CD4-positive, CD25-positive, alpha-beta regulatory T cell (primary cell): ENCODE measurements around the gene FGF3. TPM values are rescaled to one million over a fixed set of nuclear protein-coding genes. Genes with fewer than 3 reads are reported as not detected.

ENCODE experiments used
- ATAC-seq, 2 donors: fragments of 150-1000 bp; cut with Tn5 transposase; one replicate each; pipeline ENCODE4 v1.10.0; 2021; ENCODE audit warnings: low read depth in 2 of 2, moderate number of reproducible peaks in 2 of 2, moderate library complexity in 1 of 2
- DNase-seq, 3 donors: peaks; one replicate each; pipeline versions ENCODE4 v3.0.0 to v3.0.0-alpha.2; 2012 to 2022; ENCODE audit warnings: mixed read lengths in 1 of 3
- H3K27ac ChIP-seq: one replicate; pipeline ENCODE4 v1.7.0; 2013; ENCODE audit warnings: mild to moderate bottlenecking, low read length; ENCODE audit not compliant: insufficient read depth, poor library complexity, severe bottlenecking
- H3K27me3 ChIP-seq: one replicate; pipeline ENCODE4 v1.7.0; 2013; ENCODE audit warnings: low read length; ENCODE audit not compliant: control insufficient read depth, insufficient read depth
- H3K36me3 ChIP-seq: one replicate; pipeline ENCODE4 v1.7.0; 2013; ENCODE audit warnings: mild to moderate bottlenecking, low read length, moderate library complexity; ENCODE audit not compliant: control insufficient read depth, insufficient read depth
- H3K4me1 ChIP-seq: 2 replicates; pipeline ENCODE4 v1.7.0; 2013; ENCODE audit warnings: mild to moderate bottlenecking, low read length; ENCODE audit not compliant: insufficient read depth, control insufficient read depth, poor library complexity, severe bottlenecking
- H3K4me3 ChIP-seq: one replicate; pipeline ENCODE4 v1.7.0; 2013; ENCODE audit warnings: low read depth, mild to moderate bottlenecking, low read length, moderate library complexity
- H3K9me3 ChIP-seq, 2 experiments: 1 replicate in 1 of 2; 2 replicates in 1 of 2; pipeline ENCODE4 v1.7.0; 2013; ENCODE audit warnings: low read length in 2 of 2, mild to moderate bottlenecking in 1 of 2, moderate library complexity in 1 of 2; ENCODE audit not compliant: control insufficient read depth in 2 of 2
- H3K27ac Mint-ChIP-seq, 3 donors: one replicate each; pipeline ENCODE4 v1.8.0; 2020 to 2022; ENCODE audit warnings: mild to moderate bottlenecking in 3 of 3, mixed read lengths in 3 of 3, moderate library complexity in 2 of 3
- H3K27me3 Mint-ChIP-seq: one replicate; pipeline ENCODE4 v1.8.0; 2022; ENCODE audit warnings: mild to moderate bottlenecking, mixed read lengths
- H3K36me3 Mint-ChIP-seq: one replicate; pipeline ENCODE4 v1.8.0; 2020; ENCODE audit warnings: mixed read lengths
- H3K4me1 Mint-ChIP-seq, 4 donors: one replicate each; pipeline ENCODE4 v1.8.0; 2020 to 2022; ENCODE audit warnings: mixed read lengths in 4 of 4, mild to moderate bottlenecking in 1 of 4
- H3K4me3 Mint-ChIP-seq, 4 donors: one replicate each; pipeline ENCODE4 v1.8.0; 2020 to 2022; ENCODE audit warnings: mild to moderate bottlenecking in 4 of 4, mixed read lengths in 4 of 4, moderate library complexity in 3 of 4
- H3K9me3 Mint-ChIP-seq, 7 donors: one replicate each; pipeline ENCODE4 v1.8.0; 2020 to 2022; ENCODE audit warnings: mixed read lengths in 7 of 7, mild to moderate bottlenecking in 3 of 7, moderate library complexity in 2 of 7
- polyA plus RNA-seq, 4 donors: library from polyadenylated mRNA; unstranded; fragments of 300-500 nt; fragmentation: Illumina TruSeq; gene quantifications; one replicate each; pipeline ENCODE4 v1.2.3, GENCODE V29; 2021
- total RNA-seq: library from RNA; stranded (reverse); gene quantifications from one replicate; pipeline ENCODE4 v1.2.3, GENCODE V29; 2022

FGF3 gene
- total and polyA plus RNA-seq, 5 donors from 2014 or later = not detected

DNA sequence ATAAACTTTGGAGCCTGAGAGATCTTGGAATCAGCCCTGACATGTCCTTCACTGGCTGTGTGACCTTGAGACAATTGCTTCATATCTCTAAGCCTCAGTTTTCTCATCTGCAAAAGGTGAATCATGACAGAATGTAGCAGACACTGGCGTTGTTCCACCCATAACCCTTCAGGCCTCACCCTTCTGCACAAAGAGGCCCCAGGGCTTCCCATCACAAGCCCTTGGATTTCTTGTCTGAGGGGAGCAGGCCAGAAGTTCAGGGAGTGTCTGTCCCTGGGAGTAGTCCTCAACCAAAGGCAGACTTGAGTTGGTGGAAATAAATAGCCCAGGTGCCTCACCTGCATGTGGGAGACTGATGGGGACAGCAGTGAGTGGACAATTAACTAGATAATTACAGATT, 16.6 kb downstream of the FGF3 start:
- ATAC-seq (no peak), DNase-seq (no peak)
- Histone ChIP-seq H3K27me3 (no peaks in the 10 kb centered on the region), H3K9me3 (no peaks in the 10 kb centered on the region), H3K4me1 (no peaks in the 10 kb centered on the region), H3K36me3 (no peaks in the 10 kb centered on the region), H3K27ac (no peak overlapping the region), H3K4me3 (no peak overlapping the region)
- Mint-ChIP-seq H3K36me3 (no peaks in the 10 kb centered on the region), H3K27me3 (no peaks in the 10 kb centered on the region), H3K9me3 (peaks cover 0 to 6% (median 0%) of the 10 kb centered on the region in 7 donors), H3K27ac (no peak overlapping the region), H3K4me3 (no peak overlapping the region), H3K4me1 (no peaks in the 10 kb centered on the region)

DNA sequence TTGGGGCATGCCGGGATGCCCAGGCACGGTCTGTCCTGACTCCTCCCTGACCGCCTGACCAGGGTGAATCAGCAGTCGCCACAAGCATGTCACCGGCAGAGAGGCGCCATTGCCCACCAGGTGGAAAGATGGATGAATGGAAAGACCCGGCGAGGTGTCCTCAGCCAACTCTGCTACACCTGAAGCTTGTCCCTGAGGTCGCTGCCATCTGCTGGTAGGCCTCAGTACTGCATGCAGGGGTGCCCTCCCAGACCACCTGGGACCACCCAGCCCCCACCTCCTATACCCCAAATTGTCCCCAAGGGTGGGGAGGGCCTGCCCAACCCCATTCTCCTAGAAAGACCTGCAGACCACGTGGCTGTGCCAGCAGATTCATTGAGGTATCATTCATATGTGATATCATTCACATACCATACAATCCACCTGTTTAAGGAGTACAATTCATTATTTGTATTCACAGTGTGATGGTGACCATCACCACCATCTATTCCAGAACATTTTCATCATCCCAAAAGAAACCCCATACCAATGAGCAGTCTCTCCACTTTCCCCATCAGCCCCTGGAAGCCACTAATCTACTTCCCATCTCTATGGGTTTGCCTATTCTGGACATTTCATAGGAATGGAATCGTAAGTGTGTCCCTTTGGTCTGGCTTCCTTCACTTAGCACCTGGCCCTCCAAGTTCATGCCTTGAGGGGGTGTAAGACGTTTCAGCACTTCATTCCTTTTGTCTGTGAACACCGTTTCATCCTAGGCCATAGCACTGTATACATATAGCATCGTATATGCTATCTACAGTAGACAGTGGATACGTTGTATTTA, 17.5 kb downstream of the FGF3 start:
- no peaks in the 10 kb centered on the region for H3K27me3 Mint-ChIP-seq
- H3K27ac ChIP-seq = no peak overlapping the region
- H3K9me3 Mint-ChIP-seq = peaks cover 0 to 6% (median 0%) of the 10 kb centered on the region in 7 donors
- H3K4me3 ChIP-seq = no peak overlapping the region
- no peaks in the 10 kb centered on the region for H3K9me3 ChIP-seq
- no peaks in the 10 kb centered on the region for H3K4me1 ChIP-seq
- ATAC-seq (no peak), DNase-seq (peak in 2 of 3 donors; percentile 5 to 8)
- H3K36me3 ChIP-seq = no peaks in the 10 kb centered on the region
- no peaks in the 10 kb centered on the region for H3K27me3 ChIP-seq
- H3K4me1 Mint-ChIP-seq = no peaks in the 10 kb centered on the region
- no peak overlapping the region for H3K27ac Mint-ChIP-seq
- no peak overlapping the region for H3K4me3 Mint-ChIP-seq
- no peaks in the 10 kb centered on the region for H3K36me3 Mint-ChIP-seq

DNA sequence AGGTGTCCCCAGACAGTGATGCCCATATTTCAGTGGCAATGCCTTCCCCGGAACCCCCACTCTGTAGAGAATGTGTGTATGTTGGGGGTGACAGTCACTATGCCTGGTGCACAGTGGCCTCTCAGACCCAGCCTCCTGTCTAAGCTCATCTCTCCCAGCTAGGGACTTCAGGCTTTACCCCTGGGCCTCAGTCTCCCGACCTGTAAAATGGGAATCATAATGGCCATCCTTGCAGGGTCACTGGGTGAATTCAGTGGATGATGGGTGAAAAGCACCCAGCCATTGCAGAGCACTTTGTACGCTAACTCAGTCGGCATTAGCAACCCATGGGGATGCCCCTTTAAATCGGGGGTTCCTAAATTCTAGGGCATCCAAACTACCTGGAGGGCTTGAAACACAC, 18.9 kb downstream of the FGF3 start:
- Histone ChIP-seq H3K27ac (no peak overlapping the region), H3K4me1 (no peaks in the 10 kb centered on the region), H3K36me3 (no peaks in the 10 kb centered on the region), H3K4me3 (no peak overlapping the region), H3K9me3 (no peaks in the 10 kb centered on the region), H3K27me3 (no peaks in the 10 kb centered on the region)
- DNase-seq (no peak), ATAC-seq (no peak)
- peaks cover 0 to 6% (median 0%) of the 10 kb centered on the region in 7 donors for H3K9me3 Mint-ChIP-seq
- H3K4me3 Mint-ChIP-seq = no peak overlapping the region
- no peaks in the 10 kb centered on the region for H3K36me3 Mint-ChIP-seq
- no peaks in the 10 kb centered on the region for H3K4me1 Mint-ChIP-seq
- H3K27ac Mint-ChIP-seq = no peak overlapping the region
- H3K27me3 Mint-ChIP-seq = no peaks in the 10 kb centered on the region

DNA sequence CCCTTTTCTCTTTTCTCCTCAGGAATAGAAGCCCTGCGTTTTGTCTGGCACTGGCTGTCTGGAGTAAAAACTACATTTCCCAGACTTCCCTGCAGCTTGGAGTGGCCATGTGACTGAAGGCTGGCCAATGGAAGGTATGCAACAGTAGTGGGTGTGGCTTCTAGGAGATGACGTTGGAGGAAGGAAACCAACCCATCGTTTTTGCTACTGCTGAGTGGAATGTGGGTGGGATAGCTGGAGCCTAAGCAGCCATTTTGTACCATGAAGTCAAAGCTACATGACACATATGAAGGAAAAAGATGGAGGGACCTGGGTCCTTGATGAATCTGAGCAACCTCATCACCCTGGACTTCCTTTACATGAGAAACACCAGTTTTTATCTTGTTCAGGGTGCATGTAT, 19.6 kb downstream of the FGF3 start:
- Mint-ChIP-seq H3K27ac (no peak overlapping the region), H3K4me1 (no peaks in the 10 kb centered on the region), H3K4me3 (no peak overlapping the region), H3K36me3 (no peaks in the 10 kb centered on the region), H3K27me3 (no peaks in the 10 kb centered on the region), H3K9me3 (peaks cover 0 to 6% (median 0%) of the 10 kb centered on the region in 7 donors)
- Histone ChIP-seq H3K4me1 (no peaks in the 10 kb centered on the region), H3K4me3 (no peak overlapping the region), H3K27ac (no peak overlapping the region), H3K9me3 (no peaks in the 10 kb centered on the region), H3K36me3 (no peaks in the 10 kb centered on the region), H3K27me3 (no peaks in the 10 kb centered on the region)
- no peak for ATAC-seq
- DNase-seq = peak in 1 of 3 donors; percentile 21

- Mint-ChIP-seq H3K27ac (no peak overlapping the region), H3K4me1 (no peaks in the 10 kb centered on the region), H3K9me3 (peaks cover 0 to 6% (median 0%) of the 10 kb centered on the region in 7 donors), H3K4me3 (no peak overlapping the region), H3K36me3 (no peaks in the 10 kb centered on the region), H3K27me3 (no peaks in the 10 kb centered on the region)
- ATAC-seq (no peak), DNase-seq (no peak)
- Histone ChIP-seq H3K4me1 (no peaks in the 10 kb centered on the region), H3K9me3 (no peaks in the 10 kb centered on the region), H3K4me3 (no peak overlapping the region), H3K36me3 (no peaks in the 10 kb centered on the region), H3K27ac (no peak overlapping the region), H3K27me3 (no peaks in the 10 kb centered on the region)
Measured at GRCh38 chr11:69799097-69799496, 20.1 kb downstream of the FGF3 start.

DNA sequence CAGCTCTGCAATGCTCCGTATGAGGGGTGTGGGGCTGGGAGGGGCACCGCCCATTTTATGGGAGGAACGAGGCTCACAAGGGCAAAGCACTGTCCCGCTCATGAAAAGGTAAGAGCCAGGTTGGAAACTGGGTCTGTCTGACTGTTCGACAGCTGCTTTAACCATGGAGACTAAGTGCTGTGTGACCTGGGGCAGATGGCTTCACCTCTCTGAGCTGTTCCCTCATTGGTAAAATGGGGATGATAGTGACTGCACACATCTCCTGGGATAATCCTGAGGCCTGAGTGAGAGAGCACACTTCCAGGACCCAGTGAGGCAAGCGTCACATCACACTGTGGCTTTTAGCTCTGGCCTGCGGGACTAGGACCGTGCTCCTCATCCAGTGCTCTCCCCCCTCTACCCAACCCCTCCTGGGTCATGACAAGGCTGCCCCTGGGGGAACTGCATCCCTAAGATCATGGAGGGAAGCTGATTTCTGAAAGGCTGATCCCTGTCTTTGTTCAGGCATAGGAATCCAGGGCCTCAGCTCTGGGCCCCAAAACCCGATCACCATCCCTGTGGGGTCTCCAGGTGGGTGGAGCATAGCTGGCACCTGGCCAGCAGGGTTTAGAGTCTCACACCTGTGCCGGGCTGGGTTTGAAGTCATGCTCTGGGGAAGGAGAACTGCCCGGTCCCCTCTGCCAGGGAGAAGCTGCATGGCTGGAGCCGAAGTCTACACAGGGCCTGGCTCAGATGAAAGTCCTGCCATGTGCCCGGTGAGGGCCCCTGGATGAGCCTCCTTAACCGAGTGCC, 21.3 kb downstream of the FGF3 start:
- H3K27ac Mint-ChIP-seq = no peak overlapping the region
- H3K27me3 ChIP-seq = no peaks in the 10 kb centered on the region
- no peaks in the 10 kb centered on the region for H3K9me3 ChIP-seq
- no peaks in the 10 kb centered on the region for H3K36me3 Mint-ChIP-seq
- DNase-seq (no peak), ATAC-seq (no peak)
- H3K9me3 Mint-ChIP-seq = peaks cover 0 to 6% (median 0%) of the 10 kb centered on the region in 7 donors
- no peaks in the 10 kb centered on the region for H3K4me1 ChIP-seq
- H3K4me1 Mint-ChIP-seq = no peaks in the 10 kb centered on the region
- no peak overlapping the region for H3K4me3 Mint-ChIP-seq
- H3K36me3 ChIP-seq = no peaks in the 10 kb centered on the region
- H3K4me3 ChIP-seq = no peak overlapping the region
- H3K27me3 Mint-ChIP-seq = no peaks in the 10 kb centered on the region
- no peak overlapping the region for H3K27ac ChIP-seq

- ATAC-seq = no peak
Measured at GRCh38 chr11:69797156-69797555, 22.1 kb downstream of the FGF3 start.

More at GRCh38 chr11:69797156-69797555, 22.1 kb downstream of the FGF3 start:
- Histone ChIP-seq H3K4me1 (no peaks in the 10 kb centered on the region), H3K36me3 (no peaks in the 10 kb centered on the region), H3K27ac (no peak overlapping the region), H3K9me3 (no peaks in the 10 kb centered on the region), H3K27me3 (no peaks in the 10 kb centered on the region), H3K4me3 (no peak overlapping the region)
- H3K4me3 Mint-ChIP-seq = no peak overlapping the region
- no peak for DNase-seq
- no peak overlapping the region for H3K27ac Mint-ChIP-seq
- H3K27me3 Mint-ChIP-seq = no peaks in the 10 kb centered on the region
- no peaks in the 10 kb centered on the region for H3K4me1 Mint-ChIP-seq
- no peaks in the 10 kb centered on the region for H3K36me3 Mint-ChIP-seq
- peaks cover 0 to 2% (median 0%) of the 10 kb centered on the region in 7 donors for H3K9me3 Mint-ChIP-seq
